GM18499 (cell line): ENCODE measurements around the gene ZNF888.
A peak's percentile ranks its signal among the peaks of the same experiment; 100 is the strongest.
"Not testable (repeated sequence)": the region's sequence is repeated elsewhere in the genome, so short reads cannot be mapped to it uniquely, and the experiment has no call there.

Experiments used
- ATAC-seq: cut with Tn5 transposase; IDR thresholded peaks from one replicate; pipeline ENCODE4 v1.9.1; 2021; ENCODE audit warnings: moderate number of reproducible peaks; ENCODE audit not compliant: insufficient read depth, unreplicated experiment

The ZNF888 gene

DNA sequence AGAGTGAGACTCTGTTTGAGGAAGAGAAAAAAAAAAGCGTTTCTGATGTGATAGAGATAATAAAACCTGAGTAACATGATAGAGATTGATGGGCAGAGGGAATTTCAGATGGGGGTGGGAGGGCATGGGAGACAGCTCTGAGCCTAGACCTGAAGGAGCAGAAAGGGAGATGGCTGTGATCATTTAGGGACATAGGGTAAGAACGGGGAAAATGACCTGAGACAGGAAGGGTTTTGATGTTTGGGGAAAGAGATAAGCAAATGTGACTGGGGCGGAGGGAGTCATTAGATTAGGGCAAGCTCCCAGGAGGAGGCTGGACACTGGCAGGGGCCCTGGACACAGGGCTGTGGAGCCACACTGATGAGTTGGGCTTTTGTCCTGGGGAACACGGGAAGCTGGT, 31.9 kb downstream of the ZNF888 start:
- no peak for ATAC-seq

DNA sequence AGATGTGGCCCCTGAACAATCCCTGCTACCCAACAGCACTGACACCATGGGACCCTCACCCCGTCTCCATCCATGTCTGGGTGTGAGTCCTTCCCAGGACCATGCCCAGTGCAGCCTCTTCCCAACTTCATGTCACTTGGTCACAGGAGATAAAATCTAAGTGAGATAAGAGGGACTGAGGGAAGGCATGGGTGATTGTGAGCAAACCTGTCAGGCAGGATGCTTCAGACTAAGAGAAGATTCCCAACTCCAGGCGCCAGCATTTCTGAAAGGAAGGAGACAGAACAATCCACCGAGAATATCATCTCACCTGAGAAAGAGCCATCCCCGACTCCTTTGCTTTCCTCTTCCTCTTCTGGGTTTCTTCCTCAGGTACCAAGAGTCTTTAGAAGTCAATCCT, 33.3 kb downstream of the ZNF888 start:
- no peak for ATAC-seq

DNA sequence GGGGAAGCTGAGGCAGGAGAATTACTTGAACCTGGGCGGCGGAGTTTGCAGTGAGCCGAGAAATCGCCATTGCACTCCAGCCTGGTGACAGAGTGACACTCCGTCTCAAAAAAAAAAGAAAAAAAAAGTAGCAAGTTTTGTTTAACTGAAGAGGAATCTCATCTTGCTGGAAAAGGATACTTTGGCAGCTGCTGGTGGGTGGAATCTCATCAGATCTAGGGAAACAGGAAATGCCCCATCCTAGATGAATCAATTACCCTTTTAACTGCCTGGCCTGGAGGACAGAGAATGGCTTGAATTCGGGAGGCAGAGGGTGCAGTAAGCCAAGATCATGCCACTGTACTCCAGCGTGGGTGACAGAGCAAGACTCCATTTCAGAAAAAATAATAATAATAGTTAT, 34.2 kb downstream of the ZNF888 start:
- ATAC-seq, result no peak

DNA sequence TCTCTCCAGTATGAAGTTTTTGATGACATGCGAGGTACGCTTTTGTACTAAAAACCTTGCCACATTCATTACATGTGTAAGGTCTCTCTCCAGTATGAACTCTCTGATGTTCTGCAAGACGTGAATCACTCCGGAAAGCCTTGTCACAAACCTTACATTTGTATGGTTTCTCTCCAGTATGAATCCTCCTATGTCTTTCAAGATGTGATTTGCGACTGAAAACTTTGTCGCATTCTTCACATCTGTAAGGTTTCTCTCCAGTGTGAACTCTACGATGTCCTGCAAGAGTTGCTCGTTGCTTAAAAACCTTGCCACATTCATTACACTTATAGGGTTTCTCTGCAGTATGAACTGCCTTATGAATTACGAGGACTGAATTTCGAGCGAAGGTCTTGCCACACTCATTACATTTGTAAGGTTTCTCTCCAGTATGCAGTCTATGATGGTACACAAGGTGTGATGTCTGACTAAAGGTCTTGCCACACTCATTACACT, 42.3 kb downstream of the ZNF888 start:
- ATAC-seq, result no peak

DNA sequence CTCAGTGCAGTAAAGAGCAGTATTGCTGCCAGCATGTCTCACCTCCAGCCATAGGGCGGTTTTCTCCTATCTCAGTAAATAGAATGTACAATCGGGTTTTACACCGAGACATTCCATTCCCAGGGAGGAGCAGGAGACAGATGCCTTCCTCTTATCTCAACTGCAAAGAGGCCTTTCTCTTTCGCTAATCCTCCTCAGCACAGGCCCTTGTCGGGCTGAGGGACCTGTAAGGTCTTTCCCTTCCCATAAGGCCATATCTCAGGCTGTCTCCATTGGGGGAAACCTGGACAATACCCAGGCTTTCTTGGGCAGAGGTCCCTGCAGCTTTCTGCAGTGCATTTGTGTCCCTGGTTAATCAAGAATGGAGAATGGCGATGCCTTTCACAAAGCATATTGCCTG, 50.2 kb downstream of the ZNF888 start:
- ATAC-seq, result not testable (repeated sequence)

DNA sequence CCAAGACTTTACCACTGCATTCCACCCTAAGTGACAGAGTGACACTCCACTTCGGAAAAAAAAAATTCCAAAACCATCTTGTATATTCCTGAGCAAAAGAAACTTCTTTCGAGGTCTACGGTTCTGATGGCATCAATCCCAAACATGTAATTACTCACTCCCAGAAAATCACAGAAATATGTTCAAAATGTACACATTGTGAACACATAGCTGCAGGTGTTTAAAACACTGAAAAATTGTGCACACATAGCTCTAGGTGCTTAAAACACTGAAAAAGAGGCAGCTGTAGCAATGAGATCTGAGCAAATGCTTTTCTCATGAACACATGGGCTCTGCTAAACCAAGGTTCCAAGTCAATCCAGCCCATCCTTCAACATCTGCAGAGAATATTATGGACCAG, 51.8 kb downstream of the ZNF888 start:
- ATAC-seq, result no peak

DNA sequence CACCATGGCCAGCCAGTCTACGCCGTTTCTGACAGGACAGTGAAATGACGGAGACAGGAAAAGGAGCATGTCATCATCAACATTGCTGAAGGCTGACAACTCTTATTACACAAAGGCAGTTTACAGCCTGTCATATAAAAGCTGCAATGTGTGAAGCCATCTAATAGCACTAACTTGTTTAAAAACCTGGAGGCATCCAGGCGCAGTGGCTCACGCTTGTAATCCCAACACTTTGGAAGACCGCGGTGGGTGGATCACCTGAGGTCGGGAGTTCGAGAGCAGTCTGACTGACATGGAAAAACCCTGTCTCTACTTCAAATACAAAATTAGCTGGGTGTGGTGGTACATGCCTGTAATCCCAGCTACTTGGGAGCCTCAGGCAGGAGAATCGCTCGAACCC, 55.2 kb downstream of the ZNF888 start:
- not testable (repeated sequence) for ATAC-seq

DNA sequence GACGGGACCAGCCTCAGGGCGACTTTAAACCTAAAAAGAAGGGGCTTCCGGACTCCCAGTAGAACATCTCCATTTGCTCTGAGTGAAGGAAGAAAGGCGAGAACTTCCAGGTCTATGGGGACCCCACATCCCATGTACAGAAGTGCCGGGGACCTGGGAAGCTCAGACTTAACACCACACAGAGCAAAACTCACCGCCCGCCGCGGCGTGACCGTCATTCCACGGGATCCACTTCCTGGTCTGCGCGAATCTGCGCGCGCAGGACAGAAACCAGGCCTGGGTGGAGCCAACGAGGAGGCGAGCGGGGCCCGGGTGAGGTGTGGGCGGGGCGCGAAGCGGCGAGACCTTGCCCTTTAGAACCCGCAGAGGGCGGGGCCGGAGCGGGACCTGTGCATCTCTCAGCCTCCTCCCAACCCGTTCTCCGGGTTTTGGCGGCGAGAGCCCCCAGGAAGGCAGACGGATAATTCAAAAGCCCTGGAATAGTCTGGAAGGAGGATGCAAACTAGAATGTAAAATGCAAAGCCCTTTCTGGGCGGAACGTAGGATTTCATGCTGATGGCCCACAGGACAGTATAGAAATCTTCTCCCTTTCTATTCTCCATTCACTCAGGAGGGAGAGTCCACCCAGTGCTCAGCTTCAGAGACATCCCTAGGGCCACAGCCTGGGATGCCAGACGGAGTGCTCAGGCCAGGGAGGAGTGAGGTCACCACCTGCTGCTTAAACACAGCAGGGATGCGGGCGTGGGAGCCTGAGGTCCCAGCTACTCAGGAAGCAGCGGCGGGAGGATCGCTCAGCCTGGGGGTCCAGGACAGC, 65.6 kb downstream of the ZNF888 start, which contains the start of gene ZNF468:
Gene ZNF468, minus strand, starts transcription at position 242 of the 814 bp plus-strand sequence. CDS start 3,347 bp downstream, outside the sequence.
- peak; percentile 74 for ATAC-seq

DNA sequence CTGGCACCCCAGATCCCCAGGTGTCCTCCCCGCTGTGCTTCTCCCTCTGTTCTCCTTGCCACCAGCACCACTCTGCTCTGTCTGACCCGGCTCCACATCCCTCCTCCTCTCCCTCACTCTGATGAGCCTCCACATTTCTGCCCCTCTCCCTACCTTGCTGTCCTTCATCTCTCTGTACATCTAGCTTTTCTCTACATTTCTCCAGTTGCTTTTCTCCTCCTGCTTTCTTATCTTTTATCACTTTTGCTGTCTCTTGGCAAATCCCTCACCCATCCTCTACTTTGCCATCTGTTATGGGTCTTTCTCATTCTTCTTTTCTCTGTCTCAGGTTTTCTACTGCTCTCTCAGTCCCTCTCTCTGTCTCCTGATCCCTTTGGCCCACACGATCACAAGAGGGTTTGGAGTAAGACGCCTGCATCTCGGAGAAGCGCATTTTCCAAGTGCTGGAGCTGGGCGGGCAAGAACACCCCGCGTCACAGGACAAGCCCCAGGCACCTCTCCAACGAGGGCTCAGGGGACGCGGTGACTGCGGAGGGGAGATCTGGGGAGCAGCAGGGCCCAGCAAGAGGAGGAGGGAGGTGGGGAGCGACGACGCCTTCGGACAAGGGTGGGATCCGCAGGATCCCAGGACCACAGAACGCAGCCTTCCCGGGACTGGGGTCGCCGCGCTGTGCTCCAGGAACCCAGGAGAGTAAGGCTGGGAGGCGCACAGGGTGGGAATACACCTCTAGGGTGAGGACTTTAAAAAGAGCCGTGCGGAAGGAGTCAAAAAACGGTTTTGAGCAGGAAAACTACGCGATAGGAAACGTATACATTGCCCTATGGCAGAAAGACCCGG, 66.5 kb downstream of the ZNF888 start:
- not testable (repeated sequence) for ATAC-seq
